ENCODE results near the gene TMX3.

Gene TMX3

GRCh38 chr18:68707646-68708045 lies 7.3 kb downstream of the TMX3 start:
- no peak for DNase-seq

GRCh38 chr18:68705119-68705518 lies 9.8 kb downstream of the TMX3 start:
- no peak for DNase-seq

- no peak for DNase-seq
Measured at GRCh38 chr18:68703326-68703725, 11.6 kb downstream of the TMX3 start.

GRCh38 chr18:68701353-68701752 lies 13.6 kb downstream of the TMX3 start:
- no peak for DNase-seq

- no peak for DNase-seq
Measured at GRCh38 chr18:68699043-68699442, 15.9 kb downstream of the TMX3 start.

- DNase-seq: no peak
Measured at GRCh38 chr18:68696937-68697336, 18.0 kb downstream of the TMX3 start.

- no peak for DNase-seq
Measured at GRCh38 chr18:68694316-68694715, 20.6 kb downstream of the TMX3 start.

- no peak for DNase-seq
Measured at GRCh38 chr18:68693091-68693815, 21.7 kb downstream of the TMX3 start.

- DNase-seq: peak; percentile 12
Measured at GRCh38 chr18:68679528-68679927, 35.4 kb downstream of the TMX3 start.

GRCh38 chr18:68676913-68677312 lies 38.0 kb downstream of the TMX3 start:
- no peak for DNase-seq

- no peak for DNase-seq
Measured at GRCh38 chr18:68667121-68667520, 47.8 kb downstream of the TMX3 start.

- DNase-seq: no peak
Measured at GRCh38 chr18:68666381-68666780, 48.5 kb downstream of the TMX3 start.

GRCh38 chr18:68665628-68666027 lies 49.3 kb downstream of the TMX3 start:
- peak; percentile 34 for DNase-seq

- DNase-seq: peak; percentile 20
Measured at GRCh38 chr18:68662754-68663153, 52.2 kb downstream of the TMX3 start.

GRCh38 chr18:68660354-68661183 lies 54.3 kb downstream of the TMX3 start:
- DNase-seq: peak; percentile 75

GRCh38 chr18:68648191-68648590 lies 66.7 kb downstream of the TMX3 start:
- DNase-seq: no peak

GRCh38 chr18:68642003-68642402 lies 72.9 kb downstream of the TMX3 start:
- DNase-seq: no peak

- no peak for DNase-seq
Measured at GRCh38 chr18:68640861-68641260, 74.0 kb downstream of the TMX3 start.

- no peak for DNase-seq
Measured at GRCh38 chr18:68638613-68639012, 76.3 kb downstream of the TMX3 start.

- no peak for DNase-seq
Measured at GRCh38 chr18:68627812-68628211, 87.1 kb downstream of the TMX3 start.

All from hematopoietic multipotent progenitor cell treated with erythropoietin and hydrocortisone succinate and interleukin-3 and kit ligand, for 4 days (in vitro differentiated cells).